Immature natural killer cell (primary cell): Measurements from ENCODE around the gene ZNF32. TPM values are rescaled to one million over a fixed set of nuclear protein-coding genes. Genes with fewer than 3 reads are reported as not detected.
A peak's percentile ranks its signal among the peaks of the same experiment; 100 is the strongest.

ENCODE experiments used
- DNase-seq, 3 donors: peaks; one replicate each; pipeline ENCODE4 v3.0.0; 2022; ENCODE audit warnings: mixed read lengths in 1 of 3
- H3K27ac Mint-ChIP-seq, 6 donors: one replicate each; pipeline ENCODE4 v1.8.0; 2020; ENCODE audit warnings: mixed read lengths in 6 of 6, mild to moderate bottlenecking in 5 of 6, inconsistent platforms in 4 of 6, moderate library complexity in 3 of 6
- H3K27me3 Mint-ChIP-seq, 3 donors: one replicate each; pipeline ENCODE4 v1.8.0; 2020 to 2021; ENCODE audit warnings: low read depth in 3 of 3, mild to moderate bottlenecking in 3 of 3, mixed read lengths in 3 of 3, moderate library complexity in 3 of 3, inconsistent platforms in 1 of 3
- H3K36me3 Mint-ChIP-seq, 3 donors: one replicate each; pipeline ENCODE4 v1.8.0; 2020; ENCODE audit warnings: mixed read lengths in 3 of 3, inconsistent platforms in 2 of 3, mild to moderate bottlenecking in 2 of 3
- H3K4me1 Mint-ChIP-seq, 2 donors: one replicate each; pipeline ENCODE4 v1.8.0; 2020; ENCODE audit warnings: inconsistent platforms in 2 of 2, mild to moderate bottlenecking in 2 of 2, mixed read lengths in 2 of 2, moderate library complexity in 1 of 2
- H3K4me3 Mint-ChIP-seq, 5 donors: one replicate each; pipeline ENCODE4 v1.8.0; 2020; ENCODE audit warnings: mild to moderate bottlenecking in 5 of 5, mixed read lengths in 5 of 5, inconsistent platforms in 3 of 5, moderate library complexity in 3 of 5
- H3K9me3 Mint-ChIP-seq, 6 donors: one replicate each; pipeline ENCODE4 v1.8.0; 2020; ENCODE audit warnings: mild to moderate bottlenecking in 6 of 6, mixed read lengths in 6 of 6, inconsistent platforms in 4 of 6, moderate library complexity in 3 of 6
- polyA plus RNA-seq, 3 donors: library from polyadenylated mRNA; unstranded; fragments of 300-500 nt; fragmentation: Illumina TruSeq; gene quantifications; one replicate each; pipeline ENCODE4 v1.2.3, GENCODE V29; 2021

Gene ZNF32
- 100 to 1,000 TPM in 2 of 3 donors, 10 to 100 TPM in 1; 97.4 to 139 (median 111) TPM for polyA plus RNA-seq

GRCh38 chr10:43648398-43649184, at the start of gene ZNF32:
TSS of gene ZNF32 (minus strand) at chr10:43648881. CDS start at chr10:43646133, 2,748 bp downstream.
- peak within 1 kb of the TSS; percentile 91 to 96 (median 95) for H3K4me3 Mint-ChIP-seq
- DNase-seq = peak; percentile 78 to 83 (median 82)
- peaks cover 26 to 37% of the 10 kb centered on the region in 2 donors for H3K4me1 Mint-ChIP-seq
- H3K36me3 Mint-ChIP-seq = peaks cover 28 to 34% (median 30%) of the 10 kb centered on the region in 3 donors
- H3K27me3 Mint-ChIP-seq = peaks cover 2 to 6% (median 6%) of the 10 kb centered on the region in 3 donors
- peak within 1 kb of the TSS; percentile 88 to 95 (median 92) for H3K27ac Mint-ChIP-seq
- H3K9me3 Mint-ChIP-seq = peaks cover 23 to 39% (median 34%) of the 10 kb centered on the region in 6 donors

GRCh38 chr10:43698156-43698555, 49.5 kb upstream of the ZNF32 start:
- Mint-ChIP-seq H3K4me1 (peaks cover 5 to 6% of the 10 kb centered on the region in 2 donors), H3K27ac (no peak overlapping the region)

GRCh38 chr10:43696909-43697483, 48.3 kb upstream of the ZNF32 start:
- Mint-ChIP-seq H3K27ac (no peak overlapping the region), H3K27me3 (peaks cover 2 to 18% (median 8%) of the 10 kb centered on the region in 3 donors), H3K4me3 (no peak overlapping the region), H3K36me3 (no peaks in the 10 kb centered on the region), H3K9me3 (no peaks in the 10 kb centered on the region), H3K4me1 (peaks cover 5 to 6% of the 10 kb centered on the region in 2 donors)
- DNase-seq = no peak

More at GRCh38 chr10:43698156-43698555, 49.5 kb upstream of the ZNF32 start:
- no peak for DNase-seq
- peaks cover 0 to 15% (median 5%) of the 10 kb centered on the region in 3 donors for H3K27me3 Mint-ChIP-seq
- H3K4me3 Mint-ChIP-seq = no peak overlapping the region
- H3K36me3 Mint-ChIP-seq = no peaks in the 10 kb centered on the region
- no peaks in the 10 kb centered on the region for H3K9me3 Mint-ChIP-seq

GRCh38 chr10:43695730-43696129, 47.0 kb upstream of the ZNF32 start:
- no peak for DNase-seq
- no peak overlapping the region for H3K4me3 Mint-ChIP-seq
- H3K9me3 Mint-ChIP-seq = no peaks in the 10 kb centered on the region
- H3K27me3 Mint-ChIP-seq = peaks cover 2 to 16% (median 8%) of the 10 kb centered on the region in 3 donors
- no peaks in the 10 kb centered on the region for H3K36me3 Mint-ChIP-seq
- peaks cover 6 to 9% of the 10 kb centered on the region in 2 donors for H3K4me1 Mint-ChIP-seq
- no peak overlapping the region for H3K27ac Mint-ChIP-seq

- no peak overlapping the region for H3K4me3 Mint-ChIP-seq
- no peak for DNase-seq
- peaks cover 2 to 15% (median 8%) of the 10 kb centered on the region in 3 donors for H3K27me3 Mint-ChIP-seq
Observed at GRCh38 chr10:43695321-43695720, 46.6 kb upstream of the ZNF32 start.

GRCh38 chr10:43694526-43694925, 45.8 kb upstream of the ZNF32 start:
- no peak overlapping the region for H3K4me3 Mint-ChIP-seq
- no peaks in the 10 kb centered on the region for H3K9me3 Mint-ChIP-seq
- peaks cover 10 to 22% of the 10 kb centered on the region in 2 donors for H3K4me1 Mint-ChIP-seq
- no peak for DNase-seq
- no peaks in the 10 kb centered on the region for H3K36me3 Mint-ChIP-seq
- peaks cover 2 to 13% (median 8%) of the 10 kb centered on the region in 3 donors for H3K27me3 Mint-ChIP-seq
- no peak overlapping the region for H3K27ac Mint-ChIP-seq

More at GRCh38 chr10:43695321-43695720, 46.6 kb upstream of the ZNF32 start:
- no peaks in the 10 kb centered on the region for H3K36me3 Mint-ChIP-seq
- H3K27ac Mint-ChIP-seq = no peak overlapping the region
- no peaks in the 10 kb centered on the region for H3K9me3 Mint-ChIP-seq
- peaks cover 6 to 14% of the 10 kb centered on the region in 2 donors for H3K4me1 Mint-ChIP-seq

- no peaks in the 10 kb centered on the region for H3K36me3 Mint-ChIP-seq
- no peak overlapping the region for H3K4me3 Mint-ChIP-seq
- H3K9me3 Mint-ChIP-seq = no peaks in the 10 kb centered on the region
- H3K27me3 Mint-ChIP-seq = peaks cover 2 to 16% (median 6%) of the 10 kb centered on the region in 3 donors
- DNase-seq = no peak
- peaks cover 12 to 21% of the 10 kb centered on the region in 2 donors for H3K4me1 Mint-ChIP-seq
- no peak overlapping the region for H3K27ac Mint-ChIP-seq
Observed at GRCh38 chr10:43693602-43694001, 44.9 kb upstream of the ZNF32 start.

- H3K4me3 Mint-ChIP-seq = no peak overlapping the region
- H3K4me1 Mint-ChIP-seq = peaks cover 8 to 18% of the 10 kb centered on the region in 2 donors
- no peak overlapping the region for H3K27ac Mint-ChIP-seq
- no peaks in the 10 kb centered on the region for H3K9me3 Mint-ChIP-seq
- DNase-seq = no peak
- peaks cover 2 to 17% (median 8%) of the 10 kb centered on the region in 3 donors for H3K27me3 Mint-ChIP-seq
- H3K36me3 Mint-ChIP-seq = no peaks in the 10 kb centered on the region
Observed at GRCh38 chr10:43692051-43692825, 43.6 kb upstream of the ZNF32 start.

GRCh38 chr10:43691485-43691884, 42.8 kb upstream of the ZNF32 start:
- DNase-seq = no peak
- peak overlapping the region in 1 of 5 donors; percentile 93 for H3K4me3 Mint-ChIP-seq
- H3K9me3 Mint-ChIP-seq = no peaks in the 10 kb centered on the region
- H3K4me1 Mint-ChIP-seq = peaks cover 8 to 18% of the 10 kb centered on the region in 2 donors
- no peaks in the 10 kb centered on the region for H3K36me3 Mint-ChIP-seq
- no peak overlapping the region for H3K27ac Mint-ChIP-seq
- H3K27me3 Mint-ChIP-seq = peaks cover 2 to 17% (median 9%) of the 10 kb centered on the region in 3 donors

- Mint-ChIP-seq H3K9me3 (no peaks in the 10 kb centered on the region), H3K27ac (peak overlapping the region in 5 of 6 donors; percentile 41 to 88 (median 67)), H3K27me3 (peaks cover 2 to 17% (median 11%) of the 10 kb centered on the region in 3 donors), H3K36me3 (no peaks in the 10 kb centered on the region), H3K4me1 (peaks cover 8 to 18% of the 10 kb centered on the region in 2 donors), H3K4me3 (peak overlapping the region; percentile 86 to 94 (median 92))
- DNase-seq = peak; percentile 81 to 85 (median 85)
Observed at GRCh38 chr10:43689955-43690771, 41.5 kb upstream of the ZNF32 start.

GRCh38 chr10:43689618-43689954, 40.9 kb upstream of the ZNF32 start:
- H3K9me3 Mint-ChIP-seq = no peaks in the 10 kb centered on the region
- H3K36me3 Mint-ChIP-seq = no peaks in the 10 kb centered on the region
- H3K4me1 Mint-ChIP-seq = peaks cover 8 to 18% of the 10 kb centered on the region in 2 donors
- DNase-seq = no peak
- peak overlapping the region in 5 of 6 donors; percentile 41 to 88 (median 67) for H3K27ac Mint-ChIP-seq
- H3K4me3 Mint-ChIP-seq = peak overlapping the region; percentile 86 to 94 (median 92)
- H3K27me3 Mint-ChIP-seq = peaks cover 2 to 17% (median 11%) of the 10 kb centered on the region in 3 donors

GRCh38 chr10:43689007-43689491, 40.4 kb upstream of the ZNF32 start:
- H3K4me1 Mint-ChIP-seq = peaks cover 8 to 18% of the 10 kb centered on the region in 2 donors
- peak overlapping the region; percentile 86 to 94 (median 92) for H3K4me3 Mint-ChIP-seq
- peak overlapping the region in 1 of 6 donors; percentile 18 for H3K27ac Mint-ChIP-seq
- H3K9me3 Mint-ChIP-seq = no peaks in the 10 kb centered on the region
- H3K36me3 Mint-ChIP-seq = no peaks in the 10 kb centered on the region
- DNase-seq = no peak
- H3K27me3 Mint-ChIP-seq = peaks cover 2 to 17% (median 11%) of the 10 kb centered on the region in 3 donors
